ENCODE measurements around the gene SPRY2.
A peak's percentile ranks its signal among the peaks of the same experiment; 100 is the strongest.

The SPRY2 gene

GRCh38 chr13:80341101-80341755 lies at the start of gene SPRY2:
Gene SPRY2 (minus strand): TSS chr13:80341126. CDS start chr13:80337705, 3,421 bp downstream.
- DNase-seq = peak; percentile 61 to 99 (median 93)

GRCh38 chr13:80390338-80390737 lies 49.4 kb upstream of the SPRY2 start:
- no peak for DNase-seq

- no peak for DNase-seq
Observed at GRCh38 chr13:80389073-80390038, 48.4 kb upstream of the SPRY2 start.

- DNase-seq = no peak
Observed at GRCh38 chr13:80388506-80388905, 47.6 kb upstream of the SPRY2 start.

GRCh38 chr13:80386592-80386991 lies 45.7 kb upstream of the SPRY2 start:
- no peak for DNase-seq

GRCh38 chr13:80386002-80386401 lies 45.1 kb upstream of the SPRY2 start:
- DNase-seq = no peak

- DNase-seq = no peak
Observed at GRCh38 chr13:80382576-80382975, 41.6 kb upstream of the SPRY2 start.

GRCh38 chr13:80379245-80379644 lies 38.3 kb upstream of the SPRY2 start:
- DNase-seq = no peak

- DNase-seq = no peak
Observed at GRCh38 chr13:80376554-80376953, 35.6 kb upstream of the SPRY2 start.

GRCh38 chr13:80374901-80375300 lies 34.0 kb upstream of the SPRY2 start:
- DNase-seq = no peak

- DNase-seq = no peak
Observed at GRCh38 chr13:80374444-80374843, 33.5 kb upstream of the SPRY2 start.

- DNase-seq = no peak
Observed at GRCh38 chr13:80371840-80372509, 31.0 kb upstream of the SPRY2 start.

- DNase-seq = no peak
Observed at GRCh38 chr13:80367473-80367872, 26.5 kb upstream of the SPRY2 start.

GRCh38 chr13:80363890-80364503 lies 23.1 kb upstream of the SPRY2 start:
- DNase-seq = peak in 1 of 58 donors; percentile 8

- no peak for DNase-seq
Observed at GRCh38 chr13:80362481-80362880, 21.6 kb upstream of the SPRY2 start.

- DNase-seq = peak in 17 of 58 donors; percentile 3 to 68 (median 15)
Observed at GRCh38 chr13:80361883-80362327, 21.0 kb upstream of the SPRY2 start.

GRCh38 chr13:80361298-80361697 lies 20.4 kb upstream of the SPRY2 start:
- no peak for DNase-seq

GRCh38 chr13:80360453-80360800 lies 19.5 kb upstream of the SPRY2 start:
- DNase-seq = no peak

- DNase-seq = no peak
Observed at GRCh38 chr13:80359778-80360452, 19.0 kb upstream of the SPRY2 start.

GRCh38 chr13:80359414-80359777 lies 18.5 kb upstream of the SPRY2 start:
- DNase-seq = no peak

Data from anterior cingulate cortex (tissue), 58 donors.